Fibroblast of lung (primary cell): Measurements from ENCODE around the gene TTLL3. TPM values are rescaled to one million over a fixed set of nuclear protein-coding genes. Genes with fewer than 3 reads are reported as not detected.
A peak's percentile ranks its signal among the peaks of the same experiment; 100 is the strongest.

Experiments used
- DNase-seq, 2 donors: peaks; one replicate each; pipeline versions ENCODE4 v3.0.0 to v3.0.0-alpha.2; 2010; ENCODE audit warnings: low read depth in 2 of 2
- H2AFZ ChIP-seq: 2 replicates; pipeline ENCODE4 v1.5.1; 2012; ENCODE audit warnings: low read length, control low read depth, inconsistent platforms
- H3K27ac ChIP-seq: 2 replicates; pipeline ENCODE4 v1.5.1; 2011; ENCODE audit warnings: low read length, control low read depth; ENCODE audit not compliant: insufficient read depth
- H3K27me3 ChIP-seq: 2 replicates; pipeline ENCODE4 v1.5.1; 2011; ENCODE audit warnings: mild to moderate bottlenecking, low read length; ENCODE audit not compliant: control insufficient read depth, insufficient read depth
- H3K36me3 ChIP-seq: 2 replicates; pipeline ENCODE4 v1.5.1; 2011; ENCODE audit warnings: low read length; ENCODE audit not compliant: control insufficient read depth, insufficient read depth
- H3K4me1 ChIP-seq: 2 replicates; pipeline ENCODE4 v1.5.1; 2011; ENCODE audit warnings: low read length; ENCODE audit not compliant: control insufficient read depth, insufficient read depth; ENCODE audit errors: extremely low read depth
- H3K4me2 ChIP-seq: 2 replicates; pipeline ENCODE4 v1.5.1; 2011; ENCODE audit warnings: low read length, control low read depth; ENCODE audit not compliant: insufficient read depth; ENCODE audit errors: extremely low read depth
- H3K4me3 ChIP-seq, 4 experiments: fragments of 200-600 bp in 1 of 4; sonication (generic) in 1 of 4; replicated peaks in 1 of 4; 2 replicates each; pipeline ENCODE4 v1.5.1; 2011 to 2016; ENCODE audit warnings: low read length in 4 of 4, low read depth in 3 of 4, mild to moderate bottlenecking in 3 of 4, control low read depth in 2 of 4, inconsistent platforms in 1 of 4, mixed read lengths in 1 of 4; ENCODE audit not compliant: insufficient read depth in 1 of 4; ENCODE audit errors: control extremely low read depth in 1 of 4
- H3K79me2 ChIP-seq: 2 replicates; pipeline ENCODE4 v1.5.1; 2012; ENCODE audit warnings: mild to moderate bottlenecking, low read length, inconsistent platforms; ENCODE audit not compliant: control insufficient read depth, insufficient read depth
- H3K9ac ChIP-seq: 2 replicates; pipeline ENCODE4 v1.5.1; 2011; ENCODE audit warnings: mild to moderate bottlenecking, low read length, control low read depth; ENCODE audit not compliant: insufficient read depth
- H3K9me3 ChIP-seq: 2 replicates; pipeline ENCODE4 v1.5.1; 2012; ENCODE audit warnings: low read depth, low read length; ENCODE audit not compliant: control insufficient read depth, insufficient read depth
- H4K20me1 ChIP-seq: 2 replicates; pipeline ENCODE4 v1.5.1; 2011; ENCODE audit warnings: low read length; ENCODE audit not compliant: control insufficient read depth, insufficient read depth; ENCODE audit errors: extremely low read depth
- CTCF ChIP-seq, 2 donors: IDR thresholded peaks in 1 of 2; conservative IDR thresholded peaks in 1 of 2; 1 replicate in 1 of 2; 2 replicates in 1 of 2; pipeline ENCODE4 v1.5.1; 2011 to 2012; ENCODE audit warnings: low read length in 2 of 2, control low read depth in 1 of 2, inconsistent platforms in 1 of 2, low read depth in 1 of 2, mild to moderate bottlenecking in 1 of 2
- EZH2 ChIP-seq: IDR thresholded peaks from 2 replicates; pipeline ENCODE4 v1.5.1; 2012; ENCODE audit warnings: low read length, control low read depth, mild to moderate bottlenecking; ENCODE audit errors: missing control alignments
- polyA plus RNA-seq, 2 donors: library from polyadenylated mRNA; depleted of rRNA in 1 of 2; stranded (reverse) in 1 of 2; unstranded in 1 of 2; fragments of >200 nt; gene quantifications; 2 replicates each; pipeline ENCODE4 v1.2.1, GENCODE V29; 2011 to 2012; ENCODE audit warnings: missing spikeins in 1 of 2
- total RNA-seq: library from RNA; depleted of rRNA; stranded (reverse); fragments of >200 nt; gene quantifications from 2 replicates; pipeline ENCODE4 v1.2.1, GENCODE V29; 2014

Gene TTLL3
- total and polyA plus RNA-seq, 2 donors (not counting 1 experiment from before 2014, with no cell fraction given): 14.9 to 16.1 TPM

- Histone ChIP-seq H3K9me3 (no peaks in the 10 kb centered on the region), H3K4me3 (peak overlapping the region in 2 of 4 experiments; percentile 78 to 82), H3K79me2 (peaks cover 8% of the 10 kb centered on the region), H3K9ac (no peak overlapping the region), H3K4me2 (peak overlapping the region; percentile 76), H3K36me3 (no peaks in the 10 kb centered on the region), H3K27ac (peak overlapping the region; percentile 26), H4K20me1 (no peaks in the 10 kb centered on the region), H3K27me3 (no peaks in the 10 kb centered on the region), H3K4me1 (peaks cover 10% of the 10 kb centered on the region), H2AFZ (no peak overlapping the region)
- TF ChIP-seq EZH2 (no peak), CTCF (conservative IDR thresholded peaks at IDR 0.05 in 1 of 2, IDR thresholded peaks at IDR 0.05 in 1 of 2; ENCODE audit: low read depth in 1 of 2, low read length in 2 of 2) (no peak)
- DNase-seq: no peak
Observed at GRCh38 chr3:9768141-9768775, 41.8 kb upstream of the TTLL3 start.

- Histone ChIP-seq H3K9ac (no peak overlapping the region), H3K36me3 (no peaks in the 10 kb centered on the region), H3K4me2 (peak overlapping the region; percentile 76), H3K27me3 (no peaks in the 10 kb centered on the region), H3K27ac (peak overlapping the region; percentile 26), H3K4me1 (peaks cover 10% of the 10 kb centered on the region), H3K79me2 (peaks cover 8% of the 10 kb centered on the region), H3K9me3 (no peaks in the 10 kb centered on the region), H2AFZ (no peak overlapping the region), H4K20me1 (no peaks in the 10 kb centered on the region), H3K4me3 (peak overlapping the region; percentile 62 to 82 (median 70))
- TF ChIP-seq EZH2: no peak
- TF ChIP-seq CTCF (conservative IDR thresholded peaks at IDR 0.05 in 1 of 2, IDR thresholded peaks at IDR 0.05 in 1 of 2; ENCODE audit: low read depth in 1 of 2, low read length in 2 of 2): no peak
- no peak for DNase-seq
Observed at GRCh38 chr3:9769012-9769411, 41.0 kb upstream of the TTLL3 start.

GRCh38 chr3:9769426-9770275, 40.4 kb upstream of the TTLL3 start, which contains the start of gene CAMK1:
CAMK1 (minus strand) TSS chr3:9769947; CDS start chr3:9767749, 2,198 bp downstream.
- H3K27me3 ChIP-seq: no peaks in the 10 kb centered on the region
- TF ChIP-seq EZH2 (no peak), CTCF (conservative IDR thresholded peaks at IDR 0.05 in 1 of 2, IDR thresholded peaks at IDR 0.05 in 1 of 2; ENCODE audit: low read depth in 1 of 2, low read length in 2 of 2) (no peak)
- DNase-seq: peak; percentile 65 to 69
- H3K79me2 ChIP-seq: peaks cover 8% of the 10 kb centered on the region
- H3K27ac ChIP-seq: peak within 1 kb of the TSS; percentile 46
- H3K4me1 ChIP-seq: peaks cover 10% of the 10 kb centered on the region
- peak within 1 kb of the TSS; percentile 74 for H3K9ac ChIP-seq
- peak within 1 kb of the TSS; percentile 76 for H3K4me2 ChIP-seq
- peak within 1 kb of the TSS; percentile 73 for H2AFZ ChIP-seq
- H4K20me1 ChIP-seq: no peaks in the 10 kb centered on the region
- H3K9me3 ChIP-seq: no peaks in the 10 kb centered on the region
- H3K4me3 ChIP-seq: peak within 1 kb of the TSS; percentile 62 to 82 (median 70)
- H3K36me3 ChIP-seq: no peaks in the 10 kb centered on the region
